ENCODE data around the gene ERC2.
A peak's percentile ranks its signal among the peaks of the same experiment; 100 is the strongest.

ERC2 gene

GRCh38 chr3:55805169-55805568, 663.1 kb downstream of the ERC2 start:
- Histone ChIP-seq H3K4me3 (ENCODE audit: low read depth, low read length) (no peak overlapping the region), H3K36me3 (no peaks in the 10 kb centered on the region), H3K4me1 (peaks cover 3% of the 10 kb centered on the region), H3K9me3 (no peaks in the 10 kb centered on the region), H3K27me3 (no peaks in the 10 kb centered on the region)
- no peak for TF ChIP-seq CTCF (IDR thresholded peaks at IDR 0.05; ENCODE audit: low read depth, low read length)
- peak; percentile 57 for DNase-seq

- peak; percentile 25 for DNase-seq
- TF ChIP-seq CTCF (IDR thresholded peaks at IDR 0.05; ENCODE audit: low read depth, low read length), result no peak
- no peaks in the 10 kb centered on the region for H3K36me3 ChIP-seq
- no peaks in the 10 kb centered on the region for H3K27me3 ChIP-seq
- no peak overlapping the region for H3K4me3 ChIP-seq (ENCODE audit: low read depth, low read length)
- peaks cover 3% of the 10 kb centered on the region for H3K4me1 ChIP-seq
- no peaks in the 10 kb centered on the region for H3K9me3 ChIP-seq
These were observed 663.8 kb downstream of the ERC2 start for GRCh38 chr3:55804170-55805095.

- Histone ChIP-seq H3K36me3 (no peaks in the 10 kb centered on the region), H3K9me3 (no peaks in the 10 kb centered on the region), H3K4me1 (peaks cover 3% of the 10 kb centered on the region), H3K27me3 (no peaks in the 10 kb centered on the region), H3K4me3 (ENCODE audit: low read depth, low read length) (no peak overlapping the region)
- TF ChIP-seq CTCF (IDR thresholded peaks at IDR 0.05; ENCODE audit: low read depth, low read length), result no peak
- DNase-seq, result no peak
These were observed 665.5 kb downstream of the ERC2 start for GRCh38 chr3:55802816-55803215.

GRCh38 chr3:55801676-55802075, 666.6 kb downstream of the ERC2 start:
- DNase-seq, result no peak
- Histone ChIP-seq H3K27me3 (no peaks in the 10 kb centered on the region), H3K4me3 (ENCODE audit: low read depth, low read length) (no peak overlapping the region), H3K36me3 (no peaks in the 10 kb centered on the region), H3K9me3 (no peaks in the 10 kb centered on the region), H3K4me1 (peaks cover 3% of the 10 kb centered on the region)
- no peak for TF ChIP-seq CTCF (IDR thresholded peaks at IDR 0.05; ENCODE audit: low read depth, low read length)

GRCh38 chr3:55801068-55801467, 667.2 kb downstream of the ERC2 start:
- DNase-seq, result no peak
- no peaks in the 10 kb centered on the region for H3K9me3 ChIP-seq
- no peak for TF ChIP-seq CTCF (IDR thresholded peaks at IDR 0.05; ENCODE audit: low read depth, low read length)
- no peaks in the 10 kb centered on the region for H3K27me3 ChIP-seq
- no peak overlapping the region for H3K4me3 ChIP-seq (ENCODE audit: low read depth, low read length)
- H3K36me3 ChIP-seq, result no peaks in the 10 kb centered on the region
- H3K4me1 ChIP-seq, result peaks cover 3% of the 10 kb centered on the region

GRCh38 chr3:55797775-55798174, 670.5 kb downstream of the ERC2 start:
- no peak overlapping the region for H3K4me3 ChIP-seq (ENCODE audit: low read depth, low read length)
- H3K27me3 ChIP-seq, result no peaks in the 10 kb centered on the region
- TF ChIP-seq CTCF (IDR thresholded peaks at IDR 0.05; ENCODE audit: low read depth, low read length), result no peak
- H3K4me1 ChIP-seq, result no peaks in the 10 kb centered on the region
- H3K9me3 ChIP-seq, result no peaks in the 10 kb centered on the region
- H3K36me3 ChIP-seq, result no peaks in the 10 kb centered on the region
- no peak for DNase-seq
